GM19463 (cell line): ENCODE results near the gene DOCK9.
A peak's percentile ranks its signal among the peaks of the same experiment; 100 is the strongest.

Experiments
- ATAC-seq: cut with Tn5 transposase; IDR thresholded peaks from one replicate; pipeline ENCODE4 v1.9.1; 2021; ENCODE audit warnings: mild to moderate bottlenecking, moderate library complexity; ENCODE audit not compliant: unreplicated experiment

DOCK9 gene

GRCh38 chr13:98890925-98891324 lies 86.9 kb downstream of the DOCK9 start:
- no peak for ATAC-seq

- no peak for ATAC-seq
These were observed 87.7 kb downstream of the DOCK9 start for GRCh38 chr13:98890186-98890585.

GRCh38 chr13:98889419-98890085 lies 88.3 kb downstream of the DOCK9 start:
- ATAC-seq: no peak

- ATAC-seq: no peak
These were observed 89.0 kb downstream of the DOCK9 start for GRCh38 chr13:98888890-98889279.

GRCh38 chr13:98888222-98888889 lies 89.5 kb downstream of the DOCK9 start:
- no peak for ATAC-seq

GRCh38 chr13:98886587-98887230 lies 91.2 kb downstream of the DOCK9 start:
- no peak for ATAC-seq

- no peak for ATAC-seq
These were observed 92.3 kb downstream of the DOCK9 start for GRCh38 chr13:98885600-98885999.

- ATAC-seq: no peak
These were observed 93.9 kb downstream of the DOCK9 start for GRCh38 chr13:98883998-98884397.

GRCh38 chr13:98881390-98881789 lies 96.5 kb downstream of the DOCK9 start:
- no peak for ATAC-seq

- no peak for ATAC-seq
These were observed 97.2 kb downstream of the DOCK9 start for GRCh38 chr13:98880677-98881076.

GRCh38 chr13:98879957-98880356 lies 97.9 kb downstream of the DOCK9 start:
- ATAC-seq: no peak

- no peak for ATAC-seq
These were observed 98.7 kb downstream of the DOCK9 start for GRCh38 chr13:98879127-98879520.

- no peak for ATAC-seq
These were observed 99.3 kb downstream of the DOCK9 start for GRCh38 chr13:98878486-98879126.

GRCh38 chr13:98877936-98878335 lies 99.9 kb downstream of the DOCK9 start:
- ATAC-seq: no peak

GRCh38 chr13:98877466-98877865 lies 100.4 kb downstream of the DOCK9 start:
- no peak for ATAC-seq

- ATAC-seq: peak; percentile 89
These were observed 102.6 kb downstream of the DOCK9 start for GRCh38 chr13:98875146-98875729.

- ATAC-seq: no peak
These were observed 103.9 kb downstream of the DOCK9 start for GRCh38 chr13:98874029-98874397.

- ATAC-seq: no peak
These were observed 104.4 kb downstream of the DOCK9 start for GRCh38 chr13:98873377-98874028.

- ATAC-seq: no peak
These were observed 106.1 kb downstream of the DOCK9 start for GRCh38 chr13:98871727-98872126.

GRCh38 chr13:98869408-98870090 lies 108.3 kb downstream of the DOCK9 start:
- ATAC-seq: no peak
